GM19455 (cell line): ENCODE measurements around the gene CALM3.

Experiments
- ATAC-seq: cut with Tn5 transposase; IDR thresholded peaks from one replicate; pipeline ENCODE4 v1.9.1; 2021; ENCODE audit not compliant: unreplicated experiment

CALM3 gene

DNA sequence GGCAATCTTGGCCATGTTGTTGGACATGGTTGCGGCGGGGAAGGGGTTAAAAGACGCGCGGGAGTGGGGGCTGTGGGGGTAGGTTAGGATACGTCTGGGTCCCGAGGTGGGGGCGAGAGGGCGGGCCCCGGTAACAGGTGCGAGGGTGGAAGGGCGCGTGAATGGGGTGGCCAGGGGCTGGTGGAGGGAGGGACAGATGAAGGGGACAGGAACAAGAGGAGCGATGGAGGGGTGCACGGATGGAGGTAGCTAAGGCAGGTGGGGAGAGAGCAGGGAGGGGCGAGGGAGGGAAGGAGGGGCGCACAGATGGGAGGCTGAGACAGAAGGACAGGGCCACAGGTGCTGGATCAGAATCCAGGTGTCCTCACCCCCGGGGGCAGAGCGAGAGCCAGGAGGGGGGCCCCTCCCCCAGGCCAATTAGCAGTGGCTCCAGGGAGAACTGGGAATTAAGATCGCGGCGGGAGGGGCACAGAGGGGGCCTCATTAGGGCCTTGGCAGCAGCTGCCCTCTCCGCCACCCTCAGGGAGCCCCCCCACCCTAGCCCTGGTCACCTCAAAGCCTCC lies 33.6 kb downstream of the CALM3 start:
- no peak for ATAC-seq

DNA sequence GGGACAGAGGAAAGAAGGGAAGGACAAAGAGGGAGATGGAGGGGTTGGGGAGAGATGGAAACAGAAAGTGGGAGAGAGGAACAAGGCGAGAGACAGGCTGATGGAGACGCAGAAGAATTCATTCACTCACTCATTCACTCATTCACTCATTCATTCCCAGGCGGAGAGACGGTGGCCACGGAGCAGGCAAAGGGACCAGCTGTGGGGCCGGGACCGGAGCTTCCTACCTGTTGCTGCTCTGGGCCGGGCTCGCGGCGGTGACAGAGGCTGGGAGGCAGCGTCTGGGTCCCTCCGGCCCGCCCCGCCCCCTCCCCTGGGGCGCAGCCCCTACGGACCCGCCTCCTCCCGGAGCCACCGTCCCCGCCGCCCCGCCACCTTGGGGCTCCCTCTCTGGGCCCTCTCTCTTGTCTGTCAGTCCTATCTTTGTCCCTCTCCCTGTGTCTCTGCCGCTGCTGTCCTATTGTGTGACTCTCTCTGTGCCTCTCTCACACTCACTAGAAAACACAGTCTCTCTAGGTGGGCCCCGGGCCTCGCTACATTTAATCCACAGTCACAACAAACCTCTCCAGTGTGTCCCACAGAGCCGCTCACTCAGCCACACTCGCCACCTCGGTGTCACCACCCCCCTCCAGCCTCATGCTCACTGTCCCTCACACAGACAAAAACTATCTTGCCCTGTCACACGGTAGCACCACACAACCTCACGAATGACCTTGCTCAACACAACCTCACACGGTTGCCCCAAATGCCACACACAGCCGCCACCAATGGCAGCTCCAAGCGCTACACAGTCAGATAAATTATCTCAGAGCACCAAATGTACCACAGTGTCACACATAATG lies 35.0 kb downstream of the CALM3 start, which contains the start of gene GNG8:
Gene GNG8, minus strand, starts transcription at position 283 of the 842 bp plus-strand sequence. CDS start 1,520 bp downstream, outside the sequence.
- no peak for ATAC-seq

DNA sequence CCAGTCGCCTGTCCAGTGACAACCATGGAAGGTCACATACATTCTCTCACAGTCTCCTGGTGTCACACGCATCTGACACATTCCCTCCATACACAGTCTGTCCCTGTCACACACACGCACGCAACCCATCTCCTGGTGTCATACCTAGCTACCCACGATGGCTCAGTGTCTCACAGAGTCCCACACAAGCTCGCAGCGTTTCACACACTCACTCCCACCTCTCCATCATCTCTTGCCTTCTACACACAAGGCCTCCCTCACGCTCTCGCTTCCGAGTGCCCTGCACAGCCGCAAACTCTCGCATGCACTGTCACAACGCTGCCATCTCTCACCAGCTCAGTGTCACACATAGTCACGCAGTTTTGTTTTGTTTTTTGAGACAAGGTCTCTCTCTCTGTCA lies 36.1 kb downstream of the CALM3 start:
- no peak for ATAC-seq

DNA sequence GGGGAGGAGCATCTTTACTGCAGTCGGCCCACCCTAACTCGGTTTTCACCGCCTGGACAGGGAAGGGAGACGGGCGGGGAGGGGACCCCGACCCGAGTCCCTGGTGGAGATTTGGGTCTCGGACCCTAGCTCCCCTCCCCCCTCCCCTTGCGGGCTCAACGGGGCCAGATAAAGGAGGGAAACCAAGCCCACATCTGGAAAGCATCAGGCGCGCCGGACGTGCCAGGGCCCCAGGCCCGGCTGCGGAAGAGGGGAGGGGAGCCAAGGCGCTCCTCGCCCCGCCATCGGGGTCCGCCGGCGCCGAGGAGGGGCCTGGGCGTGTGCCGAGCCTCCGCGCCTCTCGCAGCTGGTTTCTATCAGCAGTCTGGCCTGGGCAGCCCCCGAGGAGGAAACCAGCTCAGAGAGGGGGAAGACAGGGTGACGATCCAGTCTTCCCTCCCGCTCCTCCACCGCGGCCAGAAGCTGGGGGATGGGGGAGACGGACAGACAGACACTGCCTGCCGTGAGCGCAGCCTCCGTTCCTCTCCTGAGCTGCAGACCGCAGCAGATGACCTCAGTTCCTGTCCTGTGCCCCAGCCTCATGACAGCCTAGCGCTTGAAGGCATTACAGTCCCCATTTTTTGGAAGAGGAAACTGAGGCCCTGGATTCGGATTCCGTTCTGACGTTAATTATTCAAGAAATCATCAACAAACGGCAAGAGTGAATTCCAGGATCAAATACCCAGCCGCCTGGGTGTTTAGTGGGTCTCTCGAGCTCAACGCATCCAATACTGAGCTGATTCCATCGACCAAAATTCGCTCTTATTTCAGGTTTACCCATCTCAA lies 38.4 kb downstream of the CALM3 start:
- no peak for ATAC-seq

DNA sequence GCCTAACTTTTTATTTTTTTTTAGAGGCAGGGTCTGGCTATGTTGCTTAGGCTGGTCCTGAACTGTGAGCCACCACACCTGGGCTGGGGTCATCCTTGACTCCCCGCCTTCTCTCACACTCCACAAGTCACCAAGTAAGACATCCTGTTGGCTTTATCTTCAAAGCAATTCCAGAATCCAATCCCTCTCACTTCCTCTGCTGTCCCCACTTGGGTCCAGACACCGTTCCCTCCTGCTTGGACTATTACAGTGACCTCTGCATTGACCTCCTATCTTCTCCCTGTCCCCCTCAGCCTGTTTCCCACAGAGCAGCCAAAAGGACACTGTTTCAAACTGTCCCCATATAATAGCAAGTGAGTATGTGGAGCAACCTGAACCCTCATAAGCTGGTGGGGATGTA lies 39.5 kb downstream of the CALM3 start:
- ATAC-seq: no peak

DNA sequence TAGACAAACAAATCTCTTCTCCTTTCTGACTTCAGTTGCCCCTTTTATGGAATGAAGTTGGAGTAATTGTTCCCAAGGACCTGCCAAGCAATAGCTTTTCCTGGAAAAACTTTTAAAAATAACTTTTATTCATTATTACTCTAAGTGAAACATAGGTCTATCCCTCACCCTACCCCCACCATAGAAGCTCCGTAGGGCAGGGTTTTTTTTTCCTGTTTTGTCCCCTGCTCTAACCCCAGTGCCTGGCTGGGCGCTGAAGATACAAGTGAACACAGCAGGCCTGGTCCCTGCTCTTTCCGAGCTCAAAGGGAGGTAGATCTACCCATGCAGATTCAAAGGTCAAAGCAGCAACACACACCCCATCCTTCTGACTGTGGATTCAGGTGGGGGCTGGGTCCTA lies 43.6 kb downstream of the CALM3 start:
- no peak for ATAC-seq

DNA sequence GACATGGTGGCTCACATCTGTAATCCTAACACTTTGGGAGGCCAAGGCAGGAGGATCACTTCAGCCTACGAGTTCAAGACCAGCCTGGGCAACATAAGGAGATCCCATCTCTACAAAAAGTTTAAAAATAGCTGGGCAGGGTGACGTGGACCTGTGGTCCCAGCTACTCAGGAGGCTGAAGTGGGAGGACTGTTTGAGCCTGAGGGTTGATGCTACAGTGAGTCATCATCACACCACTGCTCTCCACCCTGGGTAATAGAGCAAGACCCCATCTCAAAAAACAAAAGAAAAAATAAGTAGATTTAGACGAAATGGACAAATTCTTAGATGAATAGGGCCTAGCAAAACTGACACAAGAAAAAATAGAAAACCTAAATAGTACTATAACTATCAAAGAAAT lies 45.3 kb downstream of the CALM3 start:
- no peak for ATAC-seq

DNA sequence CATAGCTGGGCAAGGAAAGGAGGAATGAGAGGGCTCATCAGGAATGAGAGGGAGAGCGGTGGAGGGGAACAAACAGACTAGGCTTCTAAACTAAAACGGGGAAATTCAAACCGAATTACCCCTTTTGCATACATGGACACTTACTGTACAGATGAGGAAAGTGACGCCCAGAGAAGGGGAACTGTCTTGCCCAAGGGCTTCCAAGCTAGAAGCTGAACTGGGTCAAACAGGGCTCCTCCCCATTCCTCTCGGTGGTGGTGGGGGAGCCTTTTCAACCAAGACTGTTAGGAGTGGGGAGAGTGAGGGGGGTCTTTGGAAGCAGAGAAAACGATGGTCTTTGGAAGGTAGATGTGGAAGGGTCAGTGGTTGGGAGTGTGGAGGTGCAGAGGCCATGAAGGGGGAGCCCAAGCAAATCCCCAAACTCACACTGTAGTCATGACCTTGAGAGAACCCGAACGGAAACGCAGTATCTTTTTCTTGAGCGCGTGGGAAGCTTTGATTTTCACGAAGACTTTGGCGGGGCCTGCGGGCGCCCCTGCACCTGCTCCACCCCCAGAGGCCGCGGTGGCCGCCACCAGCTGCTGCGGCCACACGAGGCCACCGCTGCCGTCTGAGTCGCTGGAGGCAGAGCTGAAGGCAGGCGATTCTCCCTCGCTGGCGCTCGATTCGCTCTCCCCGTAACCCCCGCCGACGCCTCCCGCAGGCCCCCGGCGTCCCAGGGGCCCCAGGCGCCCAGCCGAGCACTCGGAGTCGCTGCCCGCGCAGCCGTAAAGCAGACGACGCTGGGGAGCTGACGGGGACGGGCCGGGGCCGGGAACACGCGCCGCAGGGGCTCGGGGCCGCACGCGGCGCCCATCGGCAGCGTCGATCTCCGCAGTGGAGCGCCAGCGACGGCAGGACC lies 47.2 kb downstream of the CALM3 start:
- no peak for ATAC-seq

DNA sequence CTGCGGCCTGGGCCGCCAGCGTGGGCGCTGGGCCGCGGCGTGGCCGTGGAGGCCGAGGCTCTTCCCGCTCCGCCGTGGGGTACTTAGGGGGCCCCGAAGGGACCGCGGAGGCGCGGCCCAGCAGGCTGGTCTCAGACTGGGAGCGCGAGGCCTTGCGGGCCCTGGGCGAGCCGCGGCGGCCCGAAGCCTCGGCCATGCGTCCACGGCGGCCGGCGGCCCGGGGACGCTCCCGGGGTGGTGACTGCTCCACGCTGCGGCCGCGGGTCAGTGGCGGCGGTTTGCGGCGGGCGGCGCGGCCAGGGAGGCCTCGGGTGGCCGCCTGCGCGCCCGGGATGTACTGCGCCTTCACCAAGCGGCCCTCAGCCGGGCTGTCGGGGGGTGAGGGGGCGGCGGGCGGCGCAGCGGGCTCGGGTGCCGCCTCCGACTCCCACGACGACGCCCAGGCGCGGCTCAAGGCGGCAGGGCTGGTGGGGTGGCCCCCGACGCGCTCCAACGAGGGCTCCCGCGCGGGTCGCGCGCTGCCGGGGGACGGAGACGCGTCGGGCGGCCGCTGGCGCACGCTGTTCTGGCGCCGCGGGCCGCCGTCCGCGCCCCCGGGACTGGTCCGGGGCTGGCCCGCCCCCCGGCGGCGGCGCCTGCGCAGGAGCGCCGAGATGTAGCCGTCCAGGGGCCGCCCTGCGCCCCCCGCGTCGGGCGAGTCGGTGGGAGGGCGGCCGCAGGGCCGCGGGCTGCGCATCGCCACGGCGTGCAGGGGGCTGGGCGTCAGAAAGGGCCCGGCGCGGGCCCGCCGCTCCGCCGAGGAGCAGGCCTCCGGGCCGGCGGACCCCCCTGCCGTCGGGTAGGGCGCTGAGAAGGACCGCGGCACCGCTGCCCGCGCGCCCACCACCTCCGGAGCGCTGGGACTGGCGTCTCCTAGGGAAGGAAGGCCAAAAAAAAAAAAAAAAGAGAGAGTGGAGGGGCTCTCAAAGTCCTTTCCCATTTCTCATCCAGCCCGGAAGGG lies 48.1 kb downstream of the CALM3 start:
- no peak for ATAC-seq

DNA sequence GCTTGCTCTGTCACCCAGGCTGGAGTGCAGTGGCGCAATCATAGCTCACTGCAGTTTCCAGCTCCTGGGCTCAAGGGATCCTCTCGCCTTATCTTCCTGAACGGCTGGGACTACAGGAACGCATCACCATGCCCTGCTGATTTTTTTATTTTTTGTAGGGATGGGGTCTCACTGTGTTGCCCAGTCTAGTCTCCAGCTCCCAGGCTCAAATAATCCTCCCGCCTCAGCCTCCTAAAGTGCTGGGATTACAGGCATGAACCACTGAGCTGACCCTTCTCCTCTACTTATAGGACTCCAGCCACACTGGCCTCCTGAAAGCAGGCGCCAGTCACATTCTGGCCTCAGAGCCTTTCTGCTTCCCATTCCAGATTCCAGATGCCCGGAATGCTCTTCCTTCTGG lies 49.3 kb downstream of the CALM3 start:
- ATAC-seq: no peak

DNA sequence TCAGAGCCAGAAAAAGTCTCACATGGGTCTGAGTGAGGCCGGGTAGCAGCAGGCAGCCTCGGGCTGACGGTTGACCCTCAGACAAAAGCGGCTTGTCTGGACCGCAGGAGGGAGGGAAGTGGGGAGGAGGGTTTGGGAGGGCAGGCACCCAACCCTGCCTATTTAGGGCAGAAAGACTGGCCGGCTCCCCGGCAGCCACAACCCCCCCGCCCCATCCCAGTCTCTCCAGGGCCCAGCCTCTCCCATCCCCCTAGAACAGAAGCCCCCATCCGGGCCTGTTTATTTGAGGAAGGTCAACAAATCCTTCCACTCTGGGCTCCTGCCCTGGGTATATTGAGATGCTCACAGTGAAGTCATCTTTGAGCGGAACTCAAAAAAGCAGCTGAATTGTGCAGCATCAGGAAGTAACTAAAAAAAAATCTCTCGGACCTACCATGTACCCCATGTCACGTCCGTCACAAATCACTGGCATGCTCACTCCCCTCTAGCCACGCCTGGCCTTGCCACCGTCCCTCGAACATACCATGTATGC lies 53.6 kb downstream of the CALM3 start:
- ATAC-seq: no peak

DNA sequence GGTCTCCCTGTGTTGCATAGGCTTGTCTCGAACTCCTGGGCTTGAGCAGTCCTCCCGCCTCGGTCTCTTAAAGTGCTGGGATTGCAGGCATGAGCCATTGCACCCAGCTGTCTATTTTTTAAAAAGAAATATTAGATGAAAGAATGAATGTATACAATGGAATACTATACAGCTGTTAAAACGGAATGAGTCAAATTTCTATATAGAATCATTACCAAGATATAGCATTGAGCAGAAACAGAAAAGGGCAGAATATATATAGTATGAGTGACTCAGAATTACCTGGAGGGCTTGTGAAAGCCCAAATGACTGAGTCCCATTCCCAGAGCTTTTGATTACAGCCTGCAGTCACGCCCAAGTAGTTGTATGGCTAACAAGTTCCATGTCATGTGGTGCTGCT lies 55.4 kb downstream of the CALM3 start:
- no peak for ATAC-seq

DNA sequence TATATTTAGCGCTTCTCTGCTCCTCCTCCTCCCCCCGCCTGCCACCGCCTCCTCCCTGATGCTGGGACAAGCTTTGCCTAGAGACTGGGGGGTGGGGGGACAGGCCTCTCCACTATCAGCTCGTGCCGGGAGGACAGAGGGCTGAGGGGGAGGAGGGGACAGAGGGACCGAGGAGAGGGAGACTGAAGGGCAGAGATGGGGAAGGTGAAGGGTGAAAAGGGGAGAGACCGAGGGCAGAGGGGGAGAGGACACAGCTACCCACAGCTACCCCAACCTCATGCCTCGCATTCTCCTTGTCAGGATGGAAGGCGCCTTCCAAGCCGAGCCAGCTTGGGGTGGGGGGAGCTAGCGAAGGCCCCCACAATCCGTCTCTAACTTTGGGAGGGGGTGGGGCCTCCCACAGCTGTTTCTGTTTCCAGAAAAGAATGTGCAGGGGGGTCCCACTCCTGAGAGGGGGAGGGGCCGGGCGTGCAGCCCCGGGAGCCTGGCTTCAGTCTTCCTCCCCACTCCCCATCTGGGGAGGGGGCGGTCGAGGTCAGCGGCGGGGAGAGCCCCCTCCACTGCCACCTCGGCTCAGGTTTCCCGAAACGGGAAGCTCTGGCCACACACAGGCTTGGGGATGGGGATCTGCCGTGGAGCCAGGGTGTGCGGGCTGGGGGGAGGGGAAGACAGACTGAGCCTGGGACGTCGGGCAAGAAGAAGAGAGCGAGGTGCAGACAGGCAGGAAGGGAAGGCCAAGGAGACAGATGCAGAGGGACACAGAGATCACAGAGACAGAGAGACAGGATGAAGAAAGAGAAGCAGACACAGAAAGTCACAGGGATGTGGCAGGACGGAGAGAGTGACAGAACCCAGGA lies 58.2 kb downstream of the CALM3 start:
- no peak for ATAC-seq

DNA sequence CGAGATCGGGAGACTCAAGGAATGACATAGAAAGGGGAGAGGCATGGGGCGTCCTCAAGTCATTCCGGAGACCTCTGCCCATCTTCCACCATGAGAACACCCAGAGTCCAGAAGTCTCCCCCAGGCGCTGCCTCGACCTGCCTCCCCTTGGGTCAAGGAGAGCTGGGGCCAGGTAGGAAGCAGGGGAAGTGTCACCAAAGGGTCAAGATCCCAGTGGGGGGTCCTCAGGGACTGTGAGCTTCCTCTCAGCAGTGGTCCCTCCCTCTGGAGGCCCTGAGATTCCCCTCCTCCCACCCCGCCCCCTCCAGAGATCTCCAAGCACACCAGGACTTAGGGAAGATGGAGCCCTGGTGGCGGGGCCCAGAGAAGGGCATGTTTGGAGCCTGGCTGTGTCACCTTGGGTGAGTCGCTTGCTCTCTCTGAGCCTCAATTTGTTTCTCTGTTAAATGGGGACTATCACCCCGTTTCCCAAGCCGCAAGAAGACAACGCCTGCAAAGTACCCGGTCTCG lies 58.9 kb downstream of the CALM3 start:
- no peak for ATAC-seq
